IMR-90 (cell line): ENCODE measurements around the gene ATRAID. TPM values are rescaled to one million over a fixed set of nuclear protein-coding genes. Genes with fewer than 3 reads are reported as not detected.

Source experiments
- ATAC-seq: fragments of 200-7000 bp; cut with Tn5 transposase; 2 replicates; pipeline ENCODE4 v1.9.1; 2020; ENCODE audit warnings: low read depth, mild to moderate bottlenecking, moderate library complexity
- BruUV-seq: library from RNA; stranded (reverse); fragments of 400-500 nt; replicated peaks from 2 replicates; lab custom pipeline; 2021; lab: Mats Ljungman, UMichigan
- CTCF ChIA-PET: fragments of 300-600 bp; formaldehyde crosslinking; extraction: SDS; loops from one replicate; lab custom pipeline; 2021; ENCODE audit warnings: antibody characterized with exemption; lab: Yijun Ruan, JAX
- POLR2A ChIA-PET: fragments of 300-600 bp; sonication (Branson Sonifier 250); formaldehyde crosslinking; loops from one replicate; lab custom pipeline; 2022; ENCODE audit warnings: antibody characterized with exemption; ENCODE audit not compliant: unreplicated experiment; lab: Charles Lee
- DNase-seq: peaks from one replicate; pipeline ENCODE4 v3.0.0; 2013
- H2AFZ ChIP-seq: replicated peaks from 2 replicates; pipeline ENCODE3; 2013; ENCODE audit warnings: low read length, mild to moderate bottlenecking; ENCODE audit not compliant: poor library complexity
- H2AK5ac ChIP-seq: 2 replicates; pipeline ENCODE4 v1.6.1; 2013; ENCODE audit warnings: low read depth, low read length, inconsistent platforms
- H2AK9ac ChIP-seq: replicated peaks from 2 replicates; pipeline ENCODE3; 2013; ENCODE audit warnings: mild to moderate bottlenecking, low read depth, low read length, moderate library complexity; ENCODE audit not compliant: poor library complexity
- H2BK120ac ChIP-seq: 2 replicates; pipeline ENCODE4 v1.6.1; 2013; ENCODE audit warnings: low read depth, low read length, inconsistent platforms
- H2BK15ac ChIP-seq: 3 replicates; pipeline ENCODE4 v1.6.1; 2013; ENCODE audit warnings: low read depth, low read length, inconsistent platforms
- H2BK20ac ChIP-seq: 2 replicates; pipeline ENCODE4 v1.6.1; 2013; ENCODE audit warnings: low read depth, mild to moderate bottlenecking, inconsistent platforms, low read length, moderate library complexity
- H2BK5ac ChIP-seq: 2 replicates; pipeline ENCODE4 v1.6.1; 2013; ENCODE audit warnings: mild to moderate bottlenecking, low read depth, low read length, inconsistent platforms; ENCODE audit not compliant: poor library complexity, severe bottlenecking
- H3K14ac ChIP-seq: replicated peaks from 2 replicates; pipeline ENCODE4 v1.6.1; 2013; ENCODE audit warnings: low read depth, low read length, inconsistent platforms
- H3K18ac ChIP-seq: 2 replicates; pipeline ENCODE4 v1.6.1; 2013; ENCODE audit warnings: low read depth, low read length, control low read depth
- H3K23ac ChIP-seq: 2 replicates; pipeline ENCODE4 v1.6.1; 2013; ENCODE audit warnings: low read depth, low read length, inconsistent platforms
- H3K27ac ChIP-seq: 2 replicates; pipeline ENCODE4 v1.5.1; 2013; ENCODE audit warnings: mild to moderate bottlenecking, control low read depth, low read length; ENCODE audit not compliant: insufficient read depth
- H3K27me3 ChIP-seq: 2 replicates; pipeline ENCODE4 v1.6.1; 2013; ENCODE audit warnings: low read length; ENCODE audit not compliant: control insufficient read depth, insufficient read depth
- H3K36me3 ChIP-seq: 2 replicates; pipeline ENCODE4 v1.6.1; 2013; ENCODE audit warnings: low read length, mixed read lengths; ENCODE audit not compliant: control insufficient read depth, insufficient read depth
- H3K4ac ChIP-seq: 2 replicates; pipeline ENCODE4 v1.6.1; 2013; ENCODE audit warnings: low read depth, low read length, inconsistent platforms
- H3K4me1 ChIP-seq: 2 replicates; pipeline ENCODE4 v1.6.1; 2013; ENCODE audit warnings: low read length, mixed read lengths; ENCODE audit not compliant: control insufficient read depth, insufficient read depth
- H3K4me2 ChIP-seq: 2 replicates; pipeline ENCODE4 v1.6.1; 2013; ENCODE audit warnings: low read depth, mild to moderate bottlenecking, control low read depth, low read length, moderate library complexity
- H3K4me3 ChIP-seq: 2 replicates; pipeline ENCODE4 v1.5.1; 2013; ENCODE audit warnings: low read depth, mild to moderate bottlenecking, control low read depth, low read length, moderate library complexity; ENCODE audit not compliant: insufficient read depth
- H3K56ac ChIP-seq: 2 replicates; pipeline ENCODE4 v1.6.1; 2013; ENCODE audit warnings: low read length, inconsistent platforms; ENCODE audit not compliant: insufficient read depth; ENCODE audit errors: extremely low read depth
- H3K79me1 ChIP-seq, 2 experiments: 2 replicates each; pipeline ENCODE4 v1.6.1; 2013; ENCODE audit warnings: low read length in 2 of 2, inconsistent platforms in 1 of 2, low read depth in 1 of 2
- H3K9ac ChIP-seq: 2 replicates; pipeline ENCODE4 v1.6.1; 2013; ENCODE audit warnings: low read depth, low read length, control low read depth
- H3K9me1 ChIP-seq: 2 replicates; pipeline ENCODE4 v1.6.1; 2013; ENCODE audit warnings: low read length, inconsistent platforms; ENCODE audit not compliant: insufficient read depth
- H3K9me3 ChIP-seq: 2 replicates; pipeline ENCODE4 v1.6.1; 2013; ENCODE audit warnings: low read length; ENCODE audit not compliant: control insufficient read depth, insufficient read depth
- H4K20me1 ChIP-seq: 2 replicates; pipeline ENCODE4 v1.6.1; 2013; ENCODE audit warnings: low read length, inconsistent platforms; ENCODE audit not compliant: insufficient read depth
- H4K5ac ChIP-seq: 2 replicates; pipeline ENCODE4 v1.6.1; 2013; ENCODE audit warnings: mild to moderate bottlenecking, low read depth, low read length, control low read depth
- H4K8ac ChIP-seq, 2 experiments: 2 replicates each; pipeline ENCODE4 v1.6.1; 2013; ENCODE audit warnings: low read depth in 2 of 2, low read length in 2 of 2, control low read depth in 1 of 2, inconsistent platforms in 1 of 2
- H4K91ac ChIP-seq: 2 replicates; pipeline ENCODE4 v1.6.1; 2013; ENCODE audit warnings: low read depth, low read length, inconsistent platforms; ENCODE audit not compliant: insufficient read depth
- BHLHE40 ChIP-seq: fragments of 150-350 bp; IDR thresholded peaks from 2 replicates; pipeline ENCODE4 v1.6.1; 2016; ENCODE audit warnings: mild to moderate bottlenecking, low read depth, low read length
- MAFK ChIP-seq: IDR thresholded peaks from 2 replicates; pipeline ENCODE4 v1.6.1; 2012; ENCODE audit warnings: low read depth, low read length, improper control_type of control experiment
- MXI1 ChIP-seq: IDR thresholded peaks from 2 replicates; pipeline ENCODE4 v1.6.1; 2012; ENCODE audit warnings: low read depth, mild to moderate bottlenecking, low read length, moderate library complexity, borderline replicate concordance
- POLR2A ChIP-seq: IDR thresholded peaks from 2 replicates; pipeline ENCODE4 v1.6.1; 2012; ENCODE audit warnings: mild to moderate bottlenecking, low read depth, low read length
- WGBS, 2 experiments: methylation state at CpG; one replicate each; pipeline versions ENCODE4 v1.1.5 to v1.1.7; 2013; ENCODE audit warnings: missing lambda C conversion rate in 2 of 2; ENCODE audit not compliant: insufficient read length in 1 of 2; ENCODE audit errors: extremely low coverage in 2 of 2; 5-methylcytosine and 5-hydroxymethylcytosine counted together
- dilution Hi-C: fragments of 300-500 bp; cut with HindIII; formaldehyde crosslinking; loops from one replicate; pipeline ENCODE4 v1.14.3; 2018; ENCODE audit warnings: low sequenced_read_pairs; ENCODE audit not compliant: unreplicated experiment
- in situ Hi-C: fragments of 300-500 bp; cut with MboI; formaldehyde crosslinking; loops from 3 replicates; pipeline ENCODE4 v1.14.3; 2019; ENCODE audit warnings: low sequenced_read_pairs, inconsistent platforms, mixed read lengths
- intact Hi-C: fragments of 100-400 bp; cut with micrococcal nuclease; formaldehyde crosslinking; loops from 2 replicates; pipeline ENCODE4 v1.10.0; 2022
- polyA plus RNA-seq, 3 experiments: library from polyadenylated mRNA; depleted of rRNA; stranded (reverse); fragments of >200 nt; gene quantifications; 2 replicates each; pipeline ENCODE4 v1.2.3, GENCODE V29; 2012; ENCODE audit warnings: low replicate concordance in 1 of 3
- total RNA-seq: library from RNA; depleted of rRNA; stranded (reverse); fragments of >200 nt; gene quantifications from 2 replicates; pipeline ENCODE4 v1.2.3, GENCODE V29; 2012
- TF ChIP-seq, protein P1 (sequence below): fragments of 150-350 bp; IDR thresholded peaks from 2 replicates; pipeline ENCODE4 v1.6.1; 2016; ENCODE audit warnings: low read depth, mild to moderate bottlenecking, low read length, moderate library complexity, borderline replicate concordance

ATRAID gene
- total and polyA plus RNA-seq, 2 of the 4 experiments (the other 2 are of a cell fraction), result 138 to 173 TPM

DNA sequence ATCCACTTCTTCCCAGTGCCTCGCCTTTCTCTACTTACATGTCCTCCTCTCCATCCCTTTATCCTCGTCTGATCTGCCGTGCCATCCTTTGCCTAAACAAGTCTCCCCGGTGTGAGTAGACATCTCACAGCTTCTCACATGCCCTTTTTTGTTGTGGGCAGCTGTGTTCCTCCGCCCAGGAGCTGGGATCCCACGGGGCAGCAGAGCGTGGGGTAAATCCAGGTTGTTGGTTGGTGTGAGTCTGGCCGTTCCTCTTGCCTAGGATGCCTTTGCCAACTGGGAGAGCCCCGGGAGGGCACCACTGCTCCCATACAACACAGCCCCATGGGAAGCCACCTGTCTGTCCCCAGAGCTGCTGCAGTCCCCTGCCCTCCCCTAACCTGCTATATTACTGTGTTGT is 28.6 kb downstream of the ATRAID start:
- Histone ChIP-seq H2BK5ac (no peak overlapping the region), H4K20me1 (no peaks in the 10 kb centered on the region; the same call in 1 of the 2 replicates), H3K18ac (no peak overlapping the region), H4K91ac (no peak overlapping the region), H3K27ac (no peak overlapping the region), H3K9me1 (no peaks in the 10 kb centered on the region), H2BK20ac (no peak overlapping the region), H3K4me2 (no peak overlapping the region), H3K9me3 (no peaks in the 10 kb centered on the region), H3K9ac (no peak overlapping the region), H2AK9ac (no peak overlapping the region), H3K14ac (no peak overlapping the region), H2AFZ (no peak overlapping the region), H3K4me3 (no peak overlapping the region), H3K23ac (no peak overlapping the region), H3K4me1 (no peaks in the 10 kb centered on the region), H2AK5ac (no peak overlapping the region), H4K8ac (no peak overlapping the region), H3K4ac (no peak overlapping the region), H3K27me3 (no peaks in the 10 kb centered on the region), H2BK120ac (no peak overlapping the region), H4K5ac (no peak overlapping the region), H3K56ac (no peak overlapping the region), H2BK15ac (no peak overlapping the region), H3K36me3 (peaks cover 81% of the 10 kb centered on the region), H3K79me1 (no peaks in the 10 kb centered on the region)
- TF ChIP-seq, protein P1, sequence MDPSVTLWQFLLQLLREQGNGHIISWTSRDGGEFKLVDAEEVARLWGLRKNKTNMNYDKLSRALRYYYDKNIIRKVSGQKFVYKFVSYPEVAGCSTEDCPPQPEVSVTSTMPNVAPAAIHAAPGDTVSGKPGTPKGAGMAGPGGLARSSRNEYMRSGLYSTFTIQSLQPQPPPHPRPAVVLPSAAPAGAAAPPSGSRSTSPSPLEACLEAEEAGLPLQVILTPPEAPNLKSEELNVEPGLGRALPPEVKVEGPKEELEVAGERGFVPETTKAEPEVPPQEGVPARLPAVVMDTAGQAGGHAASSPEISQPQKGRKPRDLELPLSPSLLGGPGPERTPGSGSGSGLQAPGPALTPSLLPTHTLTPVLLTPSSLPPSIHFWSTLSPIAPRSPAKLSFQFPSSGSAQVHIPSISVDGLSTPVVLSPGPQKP, result no peak
- no peak for TF ChIP-seq POLR2A
- no peak for TF ChIP-seq BHLHE40
- TF ChIP-seq MAFK, result no peak
- TF ChIP-seq MXI1, result no peak
- BruUV-seq, result no TSS peak
- intact Hi-C loops (no loop called here), in situ Hi-C loops (no loop called here), dilution Hi-C loops (no loop called here)
- DNase-seq (no peak), ATAC-seq (no peak)
- no CpG with 5 or more reads among the region's 9 CpGs for WGBS, 2 experiments
- POLR2A ChIA-PET, result no interaction called here
- CTCF ChIA-PET, result no interaction called here
